Renal cortex interstitium (tissue), 15 donors: ENCODE data around the gene TEX13A. TPM values are rescaled to one million over a fixed set of nuclear protein-coding genes. Genes with fewer than 3 reads are reported as not detected.
"Not testable (repeated sequence)": the region's sequence is repeated elsewhere in the genome, so short reads cannot be mapped to it uniquely, and the experiment has no call there.

Source experiments
- DNase-seq, 11 donors: peaks; one replicate each; pipeline ENCODE4 v3.0.0-alpha.2; 2013; ENCODE audit warnings: low read depth in 9 of 11, low spot score in 4 of 11; ENCODE audit errors: extremely low read depth in 1 of 11
- long read RNA-seq, 16 experiments: transcript quantifications; one replicate each; lab custom pipeline, GENCODE V29; 2026
- polyA plus RNA-seq, 3 donors: library from polyadenylated mRNA; unstranded; fragments of 120-200 nt; gene quantifications; one replicate each; pipeline ENCODE4 v1.2.1, GENCODE V29; 2013; ENCODE audit not compliant: insufficient read length in 3 of 3

TEX13A gene, protein sequence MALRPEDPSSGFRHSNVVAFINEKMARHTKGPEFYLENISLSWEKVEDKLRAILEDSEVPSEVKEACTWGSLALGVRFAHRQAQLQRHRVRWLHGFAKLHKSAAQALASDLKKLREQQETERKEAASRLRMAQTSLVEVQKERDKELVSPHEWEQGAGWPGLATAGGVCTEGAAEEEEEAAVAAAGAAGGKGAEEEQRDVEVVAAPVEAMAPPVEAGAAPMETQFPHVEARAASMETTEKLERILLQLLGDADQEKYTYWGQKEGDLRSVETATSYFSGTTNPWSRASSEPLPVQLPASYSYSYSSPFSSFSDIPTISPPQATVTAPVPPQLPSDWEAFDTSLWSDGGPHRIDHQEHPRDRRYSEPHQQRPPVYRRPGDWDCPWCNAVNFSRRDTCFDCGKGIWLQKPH
- polyA plus RNA-seq, result not detected
- long read RNA-seq, donor 1, result 0 reads
- long read RNA-seq, donor 2, result 0 reads
- long read RNA-seq, donor 3, result 0 reads
- long read RNA-seq, donor 4, result 0 reads
- long read RNA-seq, donor 5, result 0 reads
- long read RNA-seq, donor 6, result 0 reads
- long read RNA-seq, donor 7, result 0 reads
- long read RNA-seq, donor 8, result 0 reads
- long read RNA-seq, donor 9, result 0 reads
- long read RNA-seq, donor 10, result 0 reads
- long read RNA-seq, donor 11, result 0 reads
- long read RNA-seq, donor 12, result 0 reads
- long read RNA-seq, donor 13, result 0 reads
- long read RNA-seq, donor 14, result 0 reads
- long read RNA-seq, donor 15, result 0 reads
- long read RNA-seq, donor 16, result 0 reads

DNA sequence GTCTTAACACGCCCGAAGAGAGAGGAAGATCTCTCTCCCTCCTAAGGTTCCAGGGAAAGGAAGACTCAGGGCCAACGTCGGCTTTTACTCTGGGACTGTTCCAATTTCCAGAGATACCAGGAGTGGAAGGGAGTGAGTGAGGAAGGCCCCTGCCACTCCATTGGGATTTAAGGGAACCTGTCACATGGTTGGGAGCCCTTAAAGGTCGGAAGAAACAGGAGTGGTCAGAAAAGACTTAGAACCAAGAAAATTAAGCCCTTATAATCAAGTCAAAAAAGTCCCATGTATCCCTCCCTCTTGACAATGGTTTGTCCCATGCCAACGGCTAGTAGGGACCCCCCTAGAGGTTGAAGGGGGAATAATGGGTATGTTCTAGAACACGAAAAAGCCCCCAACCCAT is at the start of gene TEX13A:
Gene TEX13A (minus strand): TSS at position 59 of the 400 bp plus-strand sequence. CDS start 297 bp downstream, outside the sequence.
- DNase-seq, result no peak

DNA sequence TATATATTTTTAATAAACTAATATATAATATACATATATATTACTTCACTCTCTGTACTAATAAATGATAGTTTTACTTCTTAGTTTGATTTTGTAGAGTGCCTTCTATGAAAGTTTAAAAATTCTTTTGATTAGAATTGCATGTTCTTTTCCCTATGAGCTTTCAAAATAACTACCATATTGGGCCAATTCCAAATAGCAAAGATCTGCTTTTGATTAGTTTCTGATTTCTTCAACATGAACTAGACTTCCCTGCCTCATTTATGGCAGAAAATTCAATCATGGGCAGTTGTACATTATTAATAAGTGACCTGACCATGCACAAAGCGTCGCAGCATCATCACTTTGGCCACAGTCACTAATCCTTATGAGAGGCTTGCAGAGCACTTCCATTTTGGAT is 48.9 kb upstream of the TEX13A start:
- no peak for DNase-seq

DNA sequence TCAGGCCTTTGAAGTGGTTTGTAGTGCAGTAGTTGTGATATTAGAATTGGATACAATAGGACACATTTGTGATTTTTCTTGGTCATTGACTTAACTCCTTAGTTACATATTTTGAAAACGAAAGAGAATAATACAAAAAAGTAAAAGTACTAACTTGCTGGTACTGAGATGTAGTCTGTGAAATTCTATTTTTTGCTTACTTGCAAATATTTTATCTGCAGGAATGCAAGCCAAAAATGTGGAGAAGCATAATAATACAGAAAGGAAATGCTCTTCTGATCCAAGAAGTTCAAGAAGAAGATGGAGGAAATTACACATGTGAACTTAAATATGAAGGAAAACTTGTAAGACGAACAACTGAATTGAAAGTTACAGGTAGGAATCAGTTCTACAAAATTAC is 46.7 kb upstream of the TEX13A start:
- DNase-seq, result no peak

DNA sequence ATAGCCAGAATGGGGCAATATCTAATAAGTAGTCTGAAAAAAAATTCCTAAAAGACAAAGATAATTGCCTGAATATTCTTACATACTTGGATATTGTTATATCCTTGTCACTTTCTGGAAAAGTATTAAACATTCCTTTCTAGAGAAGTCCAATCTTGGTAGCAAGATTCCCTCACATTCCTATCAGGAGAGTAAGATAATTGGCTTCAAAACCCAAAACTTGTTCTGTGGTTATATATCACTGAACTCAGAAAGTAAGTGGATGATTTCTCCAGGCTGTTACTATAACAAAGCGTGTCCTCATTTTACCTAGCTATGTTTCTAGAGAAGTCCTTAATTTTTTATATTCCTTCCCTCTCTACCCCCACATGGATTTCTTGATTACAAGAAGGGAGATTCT is 46.0 kb upstream of the TEX13A start:
- no peak for DNase-seq

DNA sequence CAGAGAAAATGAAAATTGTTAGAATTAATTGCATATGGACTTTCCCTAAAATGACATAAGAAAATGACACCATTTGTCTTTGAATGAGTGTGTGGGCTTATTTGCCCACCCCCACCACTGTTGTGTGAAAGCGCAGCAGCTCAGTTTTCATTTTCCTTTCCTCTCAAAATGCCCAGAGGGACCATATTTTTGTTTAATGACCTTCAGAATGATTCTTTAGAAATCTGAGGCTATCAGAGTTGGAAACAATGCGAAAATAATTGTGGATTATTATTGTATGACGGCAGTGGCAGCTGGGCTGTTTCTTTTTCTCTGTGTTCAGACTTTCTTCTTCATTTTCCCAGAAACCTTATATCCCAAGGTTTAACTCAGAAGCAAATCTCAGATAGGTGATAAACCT is 44.6 kb upstream of the TEX13A start:
- peak in 6 of 11 donors; percentile 1 to 22 (median 10) for DNase-seq

DNA sequence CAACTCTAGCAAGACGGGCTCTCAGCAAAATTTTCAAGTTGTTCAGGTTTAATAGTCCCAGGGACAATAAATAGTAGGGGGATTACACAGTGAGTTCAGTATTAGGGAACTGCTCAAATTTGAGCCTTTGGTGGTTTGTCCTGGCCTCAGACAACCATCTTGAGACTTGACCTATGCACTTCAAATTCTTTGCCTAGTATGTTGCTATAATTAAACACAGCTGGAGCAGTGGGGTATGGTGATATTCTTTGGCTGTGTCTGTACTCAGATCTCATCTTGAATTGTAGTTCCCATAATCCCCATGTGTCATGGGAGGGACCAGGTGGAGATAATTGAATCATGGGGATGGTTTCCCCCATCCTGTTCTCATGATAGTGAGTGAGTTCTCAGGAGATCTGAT is 43.3 kb upstream of the TEX13A start:
- DNase-seq, result no peak

DNA sequence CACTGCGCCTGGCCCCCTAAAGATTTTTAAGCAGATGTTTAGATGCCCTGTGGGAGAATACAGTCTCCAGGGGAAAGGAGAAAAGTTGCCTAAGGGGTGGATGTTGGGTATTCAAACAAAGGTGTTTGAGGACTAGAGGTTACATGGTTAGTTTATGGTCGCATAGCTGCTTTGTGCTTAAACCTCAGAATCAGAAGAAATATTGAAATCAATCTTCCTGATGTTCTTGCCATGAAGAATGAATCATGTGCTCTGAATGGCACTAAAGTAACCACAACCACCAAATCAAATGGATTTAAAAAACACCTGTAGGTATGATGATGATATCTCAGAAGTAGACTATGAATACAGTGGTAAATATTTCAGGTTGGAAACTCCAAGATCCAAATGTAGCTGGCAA is 42.7 kb upstream of the TEX13A start:
- DNase-seq, result no peak

DNA sequence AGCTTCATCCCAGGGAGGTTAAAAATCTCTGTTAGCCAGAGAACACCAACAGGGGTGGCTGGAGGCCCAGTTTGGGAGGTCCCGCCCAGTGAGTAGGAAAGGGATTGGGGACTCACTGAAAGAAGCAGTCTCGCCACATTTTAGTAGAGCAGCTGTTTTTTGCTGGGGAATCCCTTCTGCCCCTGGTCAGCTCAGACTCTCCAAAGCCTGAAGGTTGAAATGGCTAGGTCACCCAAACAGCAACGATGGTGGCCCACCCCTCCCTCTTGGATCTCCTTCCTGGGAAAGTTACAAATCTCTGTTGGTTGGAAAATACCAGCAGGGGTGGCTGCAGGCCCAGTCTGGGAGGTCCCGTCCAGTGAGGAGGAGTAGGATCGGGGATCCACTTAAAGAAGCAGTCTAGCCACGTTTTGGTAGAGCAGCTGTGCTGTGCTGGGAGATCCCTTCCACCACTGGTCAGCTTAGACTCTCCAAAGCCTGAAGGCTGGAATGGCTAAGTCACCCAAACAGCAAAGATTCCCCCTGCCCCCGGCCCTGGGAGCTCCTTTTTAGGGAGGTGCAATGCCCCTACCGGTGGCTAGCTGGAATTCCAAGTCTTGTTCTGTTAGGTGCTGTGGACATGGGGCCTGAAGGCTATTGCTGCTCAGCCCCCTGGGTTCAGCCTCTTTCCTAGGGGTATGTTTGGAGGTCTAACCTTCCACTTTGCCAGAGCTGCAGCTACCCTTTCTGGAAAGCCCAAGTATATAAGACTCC is 40.0 kb upstream of the TEX13A start:
- DNase-seq, result no peak

DNA sequence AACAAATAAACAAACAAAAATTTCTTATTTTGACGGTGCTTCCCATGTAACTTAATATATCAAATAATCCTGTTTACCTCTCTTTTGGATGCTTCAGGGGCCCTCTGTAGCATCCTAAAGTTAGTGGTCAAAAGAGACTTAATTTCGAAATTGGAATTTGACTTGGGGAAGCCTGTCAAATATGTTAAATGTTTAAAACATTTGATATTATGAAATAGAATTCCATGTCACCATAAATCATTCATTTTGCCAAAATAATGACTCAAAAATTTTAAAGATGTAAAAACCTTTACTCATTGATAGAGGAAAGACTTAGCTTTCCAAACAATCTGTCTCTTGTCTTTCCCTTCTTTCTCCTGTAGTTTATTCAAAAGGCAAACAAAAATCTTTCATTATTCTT is 20.6 kb upstream of the TEX13A start:
- no peak for DNase-seq

DNA sequence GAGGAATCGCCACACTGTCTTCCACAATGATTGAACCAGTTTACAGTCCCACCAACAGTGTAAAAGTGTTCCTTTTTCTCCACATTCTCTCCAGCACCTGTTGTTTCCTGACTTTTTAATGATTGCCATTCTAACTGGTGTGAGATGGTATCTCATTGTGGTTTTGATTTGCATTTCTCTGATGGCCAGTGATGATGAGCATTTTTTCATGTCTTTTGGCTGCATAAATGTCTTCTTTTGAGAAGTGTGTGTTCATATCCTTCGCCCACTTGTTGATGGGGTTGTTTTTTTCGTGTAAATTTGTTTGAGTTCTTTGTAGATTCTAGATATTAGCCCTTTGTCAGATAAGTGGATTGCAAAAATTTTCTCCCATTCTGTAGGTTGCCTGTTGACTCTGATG is 16.9 kb upstream of the TEX13A start:
- not testable (repeated sequence) for DNase-seq

DNA sequence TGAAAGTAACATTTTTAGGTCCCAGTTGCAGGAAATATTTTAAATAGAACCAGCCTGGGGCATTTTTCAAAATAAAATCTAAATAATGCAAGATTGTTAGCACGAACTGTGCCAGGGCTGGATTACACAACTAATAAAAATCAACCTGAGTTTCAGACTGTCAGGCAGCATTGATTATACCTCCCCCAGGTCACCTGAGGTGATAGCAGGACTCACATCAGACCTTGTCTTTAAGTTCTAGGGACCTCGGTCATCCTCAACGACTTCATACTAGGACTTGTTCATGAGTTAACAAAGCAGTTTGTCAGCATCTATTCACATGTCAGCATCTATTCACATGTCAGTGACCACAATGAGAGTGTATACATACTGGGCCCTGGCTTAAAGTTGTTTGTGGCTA is 8.7 kb upstream of the TEX13A start:
- no peak for DNase-seq

DNA sequence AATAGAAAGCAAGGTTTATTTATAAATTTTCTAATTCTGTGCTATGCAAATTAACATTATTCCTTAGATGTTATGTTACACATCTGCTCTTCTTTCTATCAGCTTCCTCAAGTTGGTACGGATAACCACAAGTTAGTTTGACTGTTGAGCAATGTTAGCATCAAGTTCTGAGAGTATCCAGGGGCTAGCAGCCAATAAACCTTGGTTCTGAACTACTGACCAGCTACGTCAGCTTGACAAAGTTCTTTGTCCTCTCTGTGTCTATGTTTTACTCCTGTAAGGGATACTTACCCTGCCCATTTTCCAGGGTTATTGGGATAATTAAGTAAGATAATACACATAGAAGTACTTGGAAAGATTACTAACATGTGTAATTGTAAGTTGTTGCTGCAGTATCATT is 8.1 kb upstream of the TEX13A start:
- no peak for DNase-seq

DNA sequence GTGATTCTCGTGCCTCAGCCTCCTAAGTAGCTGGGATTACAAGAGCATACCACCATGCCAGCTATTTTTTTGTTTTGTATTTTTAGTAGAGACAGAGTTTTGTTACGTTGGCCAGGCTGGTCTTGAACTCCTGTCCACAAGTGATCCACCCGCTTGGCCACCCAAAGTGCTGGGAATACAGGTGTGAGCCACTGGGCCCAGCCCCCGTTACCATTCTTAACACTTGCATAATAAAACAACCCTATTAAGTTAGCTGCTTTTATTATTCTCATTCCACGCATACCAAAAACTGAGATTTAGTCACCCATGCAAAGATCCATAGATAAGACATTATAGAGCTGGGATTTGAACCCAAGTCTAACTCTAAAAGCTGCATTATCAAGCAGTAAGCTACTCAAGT is 6.0 kb upstream of the TEX13A start:
- no peak for DNase-seq

DNA sequence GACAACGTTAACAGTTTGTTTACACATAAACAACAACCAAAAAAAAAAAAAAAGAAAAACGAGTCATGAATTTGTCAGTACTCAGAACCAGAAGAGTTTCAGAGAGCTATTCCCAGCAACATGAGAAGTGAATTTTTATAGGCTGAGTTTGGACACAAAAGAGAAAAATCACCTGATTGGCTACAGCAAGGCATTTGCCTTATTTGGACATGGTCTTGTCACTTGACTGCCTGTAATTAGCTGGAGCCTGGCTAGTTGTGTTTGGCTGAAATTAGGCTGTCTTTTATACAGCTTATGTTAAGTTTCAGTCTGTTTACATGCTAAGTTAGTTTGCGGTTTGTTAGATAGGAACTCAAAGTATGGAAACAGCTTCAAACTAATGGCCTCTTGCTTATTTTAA is 880 bp upstream of the TEX13A start:
- DNase-seq, result no peak

DNA sequence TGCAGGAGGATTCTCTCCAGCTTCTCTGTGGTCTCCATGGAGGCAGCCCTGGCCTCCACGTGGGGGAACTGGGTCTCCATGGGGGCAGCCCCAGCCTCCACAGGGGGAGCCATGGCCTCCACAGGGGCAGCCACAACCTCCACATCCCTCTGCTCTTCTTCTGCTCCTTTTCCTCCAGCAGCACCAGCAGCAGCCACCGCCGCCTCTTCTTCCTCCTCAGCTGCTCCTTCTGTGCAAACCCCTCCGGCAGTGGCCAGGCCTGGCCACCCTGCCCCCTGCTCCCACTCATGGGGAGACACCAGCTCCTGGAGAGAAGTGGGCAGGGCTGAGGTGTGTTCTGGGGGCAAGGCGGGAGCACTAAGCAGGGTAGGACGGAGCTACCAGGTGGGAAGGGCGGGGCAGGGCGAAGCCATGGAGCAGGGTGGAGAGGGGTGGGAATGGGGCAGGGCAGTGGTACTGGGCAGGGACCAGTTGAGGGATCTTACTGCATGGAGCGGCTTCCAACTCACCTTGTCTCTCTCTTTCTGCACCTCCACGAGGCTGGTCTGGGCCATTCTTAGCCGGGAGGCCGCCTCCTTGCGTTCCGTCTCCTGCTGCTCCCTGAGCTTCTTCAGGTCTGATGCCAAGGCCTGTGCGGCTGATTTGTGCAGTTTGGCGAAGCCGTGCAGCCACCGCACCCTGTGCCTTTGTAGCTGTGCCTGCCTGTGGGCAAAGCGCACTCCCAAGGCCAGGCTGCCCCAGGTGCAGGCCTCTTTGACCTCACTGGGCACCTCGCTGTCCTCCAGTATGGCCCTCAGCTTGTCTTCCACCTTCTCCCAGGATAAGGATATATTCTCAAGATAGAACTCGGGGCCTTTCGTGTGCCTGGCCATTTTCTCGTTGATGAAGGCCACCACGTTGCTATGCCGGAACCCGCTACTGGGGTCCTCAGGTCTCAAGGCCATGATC is 766 bp downstream of the TEX13A start:
- no peak for DNase-seq

DNA sequence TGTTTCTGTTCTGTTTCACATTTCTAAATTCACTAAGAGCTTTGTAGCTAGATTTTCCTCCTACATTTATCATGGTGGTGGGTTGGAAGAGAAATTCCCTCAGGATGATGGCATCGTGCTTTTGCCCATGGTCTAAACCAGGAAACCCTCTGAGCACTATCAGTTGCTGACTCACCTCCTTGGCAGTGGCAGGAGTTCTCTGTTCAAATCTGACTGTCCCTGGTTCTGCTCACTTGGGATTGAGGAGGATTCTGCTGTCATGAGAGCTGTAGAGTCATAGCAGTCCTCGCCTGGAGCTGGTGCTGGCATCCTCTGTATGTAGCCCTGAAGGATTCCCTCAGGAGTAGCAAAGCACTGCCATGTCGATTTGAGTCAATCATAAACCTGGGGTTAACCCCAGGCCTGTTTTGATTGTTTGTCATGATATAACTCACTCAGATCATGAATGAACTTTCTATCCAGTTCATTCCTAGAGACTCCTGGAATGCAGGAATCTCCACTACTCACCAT is 9.4 kb downstream of the TEX13A start:
- no peak for DNase-seq

DNA sequence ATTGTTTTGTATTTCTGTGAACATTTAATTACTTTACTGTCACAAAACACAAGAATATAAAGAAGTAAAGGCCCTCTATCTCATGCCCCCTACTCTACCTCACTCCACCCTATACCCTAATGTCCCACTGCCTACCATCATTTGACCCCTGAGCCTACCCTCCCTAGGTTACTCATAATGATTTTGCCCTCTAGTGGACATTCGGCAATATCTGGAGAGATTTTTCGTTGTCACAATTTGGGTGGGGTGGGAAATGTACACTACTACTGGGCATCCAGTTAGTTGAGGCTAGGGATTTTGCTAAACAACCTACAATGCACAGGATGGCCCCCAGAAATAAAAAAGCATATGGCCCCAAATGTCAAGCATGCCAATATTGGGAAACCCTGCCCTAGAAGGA is 10.2 kb downstream of the TEX13A start:
- DNase-seq, result no peak

DNA sequence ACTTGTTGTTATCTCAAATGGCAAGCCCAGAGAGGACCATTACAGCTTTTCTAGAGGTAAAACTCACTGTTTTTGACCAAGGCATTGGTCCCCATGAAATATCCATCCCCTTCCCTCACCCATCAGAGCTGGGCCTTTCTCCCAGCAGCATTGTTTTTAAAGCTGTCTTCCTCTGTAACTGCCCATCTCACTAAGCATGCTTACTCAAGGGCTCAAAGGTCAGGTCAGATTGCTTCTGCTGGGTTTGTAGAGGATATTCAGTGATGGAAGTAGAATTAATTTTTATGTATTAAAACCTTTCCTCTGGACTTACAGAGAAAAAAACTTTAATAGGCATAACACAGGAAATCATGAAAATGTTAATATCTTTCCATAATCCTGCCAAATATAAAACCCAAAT is 11.1 kb downstream of the TEX13A start:
- DNase-seq, result no peak

DNA sequence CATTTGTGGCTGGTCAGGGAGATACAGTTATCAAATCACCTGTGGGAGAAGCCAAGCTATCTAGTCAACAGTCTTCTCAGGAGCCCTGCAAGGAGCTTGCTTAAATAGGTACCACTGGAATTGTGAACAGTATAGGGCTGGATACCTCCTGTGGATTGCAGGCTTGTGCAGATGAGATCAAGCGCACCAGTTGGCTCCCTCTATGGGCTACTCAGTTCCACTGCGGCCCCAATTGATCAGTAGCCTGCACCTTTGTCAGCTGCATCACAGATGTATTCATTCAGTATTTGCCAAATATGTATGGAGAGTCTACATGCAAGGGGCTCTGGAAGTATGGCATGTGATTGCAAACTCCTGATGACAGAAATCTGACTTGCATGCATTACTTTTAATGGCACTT is 28.6 kb downstream of the TEX13A start:
- peak in 1 of 11 donors; percentile 1 for DNase-seq
